Mesenchymal stem cell (in vitro differentiated cells and primary cell): Measurements from ENCODE around the gene ASB13.

ENCODE experiments used
- DNase-seq: peaks from one replicate; pipeline ENCODE4 v3.0.0-alpha.2; 2013
- H2AFZ ChIP-seq: one replicate; pipeline ENCODE4 v1.6.1; 2013; ENCODE audit warnings: low read depth, mild to moderate bottlenecking, control low read depth, inconsistent platforms, low read length, moderate library complexity
- H2AK5ac ChIP-seq: 2 replicates; pipeline ENCODE4 v1.6.1; 2013; ENCODE audit warnings: low read length, moderate library complexity, mild to moderate bottlenecking, inconsistent platforms; ENCODE audit not compliant: severe bottlenecking
- H2BK120ac ChIP-seq: one replicate; pipeline ENCODE4 v1.6.1; 2013; ENCODE audit warnings: low read depth, mild to moderate bottlenecking, inconsistent platforms, low read length, moderate library complexity
- H2BK12ac ChIP-seq, 2 experiments: one replicate each; pipeline ENCODE4 v1.6.1; 2013; ENCODE audit warnings: inconsistent platforms in 2 of 2, low read length in 2 of 2, mild to moderate bottlenecking in 2 of 2, moderate library complexity in 2 of 2, control low read depth in 1 of 2
- H2BK15ac ChIP-seq: one replicate; pipeline ENCODE4 v1.6.1; 2013; ENCODE audit warnings: mild to moderate bottlenecking, low read depth, inconsistent platforms; ENCODE audit not compliant: poor library complexity, severe bottlenecking
- H2BK5ac ChIP-seq: 2 replicates; pipeline ENCODE4 v1.6.1; 2013; ENCODE audit warnings: low read depth, mild to moderate bottlenecking, low read length, control low read depth, inconsistent platforms; ENCODE audit not compliant: poor library complexity, severe bottlenecking
- H3K14ac ChIP-seq, 2 experiments: one replicate each; pipeline ENCODE4 v1.6.1; 2013; ENCODE audit warnings: inconsistent platforms in 2 of 2, low read length in 2 of 2, control low read depth in 1 of 2, mild to moderate bottlenecking in 1 of 2, moderate library complexity in 1 of 2
- H3K18ac ChIP-seq, 2 experiments: one replicate each; pipeline ENCODE4 v1.6.1; 2013; ENCODE audit warnings: inconsistent platforms in 2 of 2, low read length in 2 of 2, control low read depth in 1 of 2, low read depth in 1 of 2, mild to moderate bottlenecking in 1 of 2
- H3K23ac ChIP-seq, 2 experiments: one replicate each; pipeline ENCODE4 v1.6.1; 2013; ENCODE audit warnings: inconsistent platforms in 2 of 2, low read length in 2 of 2, mild to moderate bottlenecking in 2 of 2, moderate library complexity in 2 of 2, control low read depth in 1 of 2
- H3K27ac ChIP-seq: 2 replicates; pipeline ENCODE4 v1.5.1; 2013; ENCODE audit warnings: mild to moderate bottlenecking, moderate library complexity, low read length, control low read depth, inconsistent platforms; ENCODE audit not compliant: poor library complexity, severe bottlenecking
- H3K27me3 ChIP-seq, 2 experiments: 2 replicates each; pipeline versions ENCODE4 v1.6.1 to v1.7.0; 2013; ENCODE audit warnings: low read length in 2 of 2, mild to moderate bottlenecking in 2 of 2, moderate library complexity in 2 of 2, control low read depth in 1 of 2, inconsistent platforms in 1 of 2; ENCODE audit not compliant: control insufficient read depth in 1 of 2, insufficient read depth in 1 of 2
- H3K36me3 ChIP-seq, 2 experiments: 2 replicates each; pipeline versions ENCODE4 v1.6.1 to v1.7.0; 2013; ENCODE audit warnings: low read length in 2 of 2, control low read depth in 1 of 2, inconsistent platforms in 1 of 2, low read depth in 1 of 2, mild to moderate bottlenecking in 1 of 2; ENCODE audit not compliant: insufficient read depth in 2 of 2, control insufficient read depth in 1 of 2
- H3K4ac ChIP-seq, 2 experiments: one replicate each; pipeline ENCODE4 v1.6.1; 2013; ENCODE audit warnings: inconsistent platforms in 2 of 2, low read length in 2 of 2, mild to moderate bottlenecking in 2 of 2, moderate library complexity in 2 of 2, control low read depth in 1 of 2, low read depth in 1 of 2
- H3K4me1 ChIP-seq: 2 replicates; pipeline ENCODE4 v1.6.1; 2013; ENCODE audit warnings: low read depth, low read length, control low read depth; ENCODE audit not compliant: control insufficient read depth, insufficient read depth
- H3K4me2 ChIP-seq: 2 replicates; pipeline ENCODE4 v1.6.1; 2013; ENCODE audit warnings: low read length, mild to moderate bottlenecking, inconsistent platforms; ENCODE audit not compliant: poor library complexity, severe bottlenecking
- H3K4me3 ChIP-seq, 2 experiments: 2 replicates each; pipeline versions ENCODE4 v1.5.1 to v1.7.0; 2013; ENCODE audit warnings: low read length in 2 of 2, mild to moderate bottlenecking in 2 of 2, control low read depth in 1 of 2, low read depth in 1 of 2; ENCODE audit not compliant: insufficient read depth in 1 of 2
- H3K79me1 ChIP-seq: replicated peaks from 2 replicates; pipeline ENCODE4 v1.6.1; 2013; ENCODE audit warnings: mild to moderate bottlenecking, control low read depth, low read length, inconsistent platforms; ENCODE audit not compliant: poor library complexity, severe bottlenecking
- H3K9ac ChIP-seq: 2 replicates; pipeline ENCODE4 v1.7.0; 2013; ENCODE audit warnings: mild to moderate bottlenecking, low read length, moderate library complexity
- H3K9me3 ChIP-seq: 2 replicates; pipeline ENCODE4 v1.7.0; 2013; ENCODE audit warnings: mild to moderate bottlenecking, low read length; ENCODE audit not compliant: control insufficient read depth
- H4K8ac ChIP-seq: one replicate; pipeline ENCODE4 v1.6.1; 2013; ENCODE audit warnings: inconsistent platforms, mild to moderate bottlenecking, low read length, moderate library complexity
- H4K91ac ChIP-seq: one replicate; pipeline ENCODE4 v1.6.1; 2013; ENCODE audit warnings: mild to moderate bottlenecking, low read length, inconsistent platforms
- WGBS: methylation state at CpG from one replicate; pipeline ENCODE4 v1.1.7; 2013; ENCODE audit warnings: mixed read lengths; 5-methylcytosine and 5-hydroxymethylcytosine counted together

Gene ASB13

DNA sequence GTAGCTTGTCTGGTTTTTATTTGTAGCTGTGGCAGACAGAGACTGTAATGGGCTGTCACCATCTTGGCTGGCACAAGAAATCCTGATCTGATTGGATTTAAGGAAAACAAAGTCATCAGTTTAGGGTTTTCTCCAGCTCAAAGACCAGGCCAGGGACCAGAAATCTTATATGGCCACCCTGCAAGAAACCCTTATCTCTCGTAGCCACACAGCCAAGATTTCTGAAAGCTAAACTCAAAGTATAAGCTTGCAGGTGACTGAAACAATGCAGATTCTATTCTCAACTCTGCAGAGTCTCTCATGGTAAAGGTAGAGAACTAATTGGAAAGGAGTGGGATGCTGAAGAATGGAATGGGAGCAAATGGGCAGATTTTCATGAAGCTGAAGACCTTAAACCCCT is 3.2 kb upstream of the ASB13 start:
- H2BK120ac ChIP-seq, result no peak overlapping the region
- H3K23ac ChIP-seq, result no peak overlapping the region
- H4K8ac ChIP-seq, result no peak overlapping the region
- peaks cover 0 to 4% of the 10 kb centered on the region in 2 experiments for H3K36me3 ChIP-seq
- peaks cover 9% of the 10 kb centered on the region for H3K4me1 ChIP-seq
- H3K9ac ChIP-seq, result no peak overlapping the region
- H3K79me1 ChIP-seq, result no peaks in the 10 kb centered on the region
- WGBS, result 78% methylated on average over 1 of the region's 1 CpG
- H2BK15ac ChIP-seq, result no peak overlapping the region
- peaks cover 16% of the 10 kb centered on the region for H3K9me3 ChIP-seq
- H3K27me3 ChIP-seq, result peaks cover 0 to 5% of the 10 kb centered on the region in 2 experiments
- no peak overlapping the region for H3K4ac ChIP-seq
- H4K91ac ChIP-seq, result no peak overlapping the region
- no peak overlapping the region for H2AFZ ChIP-seq
- no peak overlapping the region for H2BK5ac ChIP-seq
- no peak for DNase-seq
- H3K27ac ChIP-seq, result no peak overlapping the region
- no peak overlapping the region for H2AK5ac ChIP-seq
- H3K14ac ChIP-seq, result no peak overlapping the region
- no peak overlapping the region for H3K18ac ChIP-seq
- no peak overlapping the region for H3K4me3 ChIP-seq
- no peak overlapping the region for H3K4me2 ChIP-seq
- H2BK12ac ChIP-seq, result no peak overlapping the region

DNA sequence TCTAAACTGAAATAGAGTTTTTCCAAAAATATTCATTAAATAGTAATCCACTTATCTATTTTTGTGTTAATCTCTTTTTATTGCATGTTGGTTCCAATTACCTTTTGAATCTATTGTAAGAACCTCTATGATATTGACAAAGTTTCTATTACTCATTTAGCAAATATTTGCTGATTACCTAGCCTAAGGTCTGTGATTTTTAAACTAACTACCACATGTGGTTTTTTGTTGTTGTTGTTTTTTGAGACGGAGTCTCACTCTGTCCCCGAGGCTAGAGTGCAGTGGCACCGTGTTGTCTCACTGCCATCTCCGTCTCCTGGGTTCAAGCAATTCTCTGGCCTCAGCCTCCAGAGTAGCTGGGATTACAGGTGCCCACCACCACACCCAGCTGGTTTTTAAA is 2.0 kb upstream of the ASB13 start:
- Histone ChIP-seq H3K79me1 (peaks cover 1% of the 10 kb centered on the region), H3K27ac (no peak overlapping the region), H3K4me2 (no peak overlapping the region), H2AK5ac (no peak overlapping the region), H2BK12ac (no peak overlapping the region), H4K8ac (no peak overlapping the region), H4K91ac (no peak overlapping the region), H3K36me3 (peaks cover 0 to 4% of the 10 kb centered on the region in 2 experiments), H3K23ac (no peak overlapping the region), H3K27me3 (peaks cover 0 to 5% of the 10 kb centered on the region in 2 experiments), H3K4ac (no peak overlapping the region), H3K14ac (no peak overlapping the region), H3K4me3 (no peak overlapping the region), H2BK5ac (no peak overlapping the region), H3K9me3 (peaks cover 13% of the 10 kb centered on the region), H2BK120ac (no peak overlapping the region), H3K18ac (no peak overlapping the region), H3K4me1 (peaks cover 9% of the 10 kb centered on the region), H2AFZ (no peak overlapping the region), H2BK15ac (no peak overlapping the region), H3K9ac (no peak overlapping the region)
- 87% methylated on average over 4 of the region's 4 CpGs for WGBS
- no peak for DNase-seq

DNA sequence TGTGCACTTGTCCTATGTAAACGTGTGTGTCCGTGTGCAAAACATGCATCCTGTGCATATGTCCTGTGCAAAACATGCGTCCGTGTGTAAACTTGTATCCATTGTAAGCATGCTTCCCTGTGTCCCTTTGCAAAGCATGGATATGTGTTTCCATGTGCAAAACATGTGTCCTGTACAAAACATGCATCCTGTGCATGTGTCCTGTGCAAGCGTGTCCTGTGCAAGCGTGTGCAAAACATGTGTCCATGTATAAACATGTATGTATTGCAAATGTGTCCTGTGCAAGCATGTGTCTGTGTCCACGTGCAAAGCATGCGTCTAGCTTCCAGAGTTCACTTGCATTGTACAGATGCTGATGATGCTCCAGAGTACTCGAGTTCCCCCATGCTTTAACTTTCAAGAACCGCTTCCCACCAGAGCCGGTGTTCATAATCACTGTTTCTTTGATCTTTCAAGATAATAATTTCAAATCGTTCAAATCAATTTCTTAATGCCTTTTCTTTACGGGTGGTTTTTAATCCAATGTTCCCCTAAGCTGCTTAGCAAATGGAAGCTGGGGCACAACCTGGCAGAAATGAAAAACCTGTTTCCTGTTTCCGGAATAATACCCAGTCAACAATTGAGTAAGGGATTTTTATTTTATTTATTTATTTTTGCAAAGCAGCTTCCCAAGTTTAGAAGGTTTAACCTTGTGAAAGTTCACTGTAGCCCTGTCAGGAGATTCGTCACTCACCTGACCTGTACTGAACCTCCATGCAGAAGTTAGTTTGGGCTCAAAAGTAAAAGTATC is 641 bp upstream of the ASB13 start:
- peak overlapping the region; percentile 3 for H4K8ac ChIP-seq

DNA sequence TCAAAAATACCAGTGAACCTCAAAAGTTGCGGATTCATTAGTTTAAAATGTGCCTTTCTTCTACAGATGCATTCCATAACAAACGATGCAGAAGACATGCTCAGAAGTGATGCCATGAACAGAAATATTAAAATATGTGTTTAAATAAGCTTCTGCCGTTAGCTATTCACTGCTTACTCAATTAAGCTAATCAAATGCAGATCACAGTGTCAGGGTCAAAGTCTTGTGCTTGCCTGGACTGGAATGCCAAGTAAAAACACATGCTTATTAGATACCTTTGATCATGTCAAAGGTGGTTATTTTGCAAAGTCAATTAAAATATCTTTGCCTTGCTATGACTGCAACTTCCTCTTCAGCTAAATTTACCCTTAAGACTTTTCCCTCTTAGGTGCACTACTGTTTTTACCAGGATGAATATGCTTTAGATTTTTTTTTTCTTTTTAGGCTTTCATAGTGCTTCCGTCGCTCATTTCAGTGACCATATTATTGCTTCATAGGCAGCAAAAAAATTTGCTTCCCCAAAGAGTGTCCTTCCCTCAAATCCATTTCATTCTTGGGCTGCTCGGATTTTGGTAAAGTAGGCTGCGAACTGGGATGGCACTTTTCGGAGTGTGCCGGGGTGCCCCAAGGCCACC is 905 bp downstream of the ASB13 start:
- Histone ChIP-seq H2BK120ac (no peak overlapping the region), H4K8ac (peak overlapping the region; percentile 79), H3K27ac (no peak overlapping the region), H3K23ac (peak overlapping the region in 1 of 2 experiments; percentile 89), H3K4me3 (peak overlapping the region; percentile 89 to 90), H2BK12ac (no peak overlapping the region), H3K9me3 (no peaks in the 10 kb centered on the region), H3K27me3 (peaks cover 0 to 5% of the 10 kb centered on the region in 2 experiments), H2AK5ac (no peak overlapping the region), H3K9ac (peak overlapping the region; percentile 91), H3K4me1 (peaks cover 9% of the 10 kb centered on the region), H3K4me2 (peak overlapping the region; percentile 77), H3K36me3 (peaks cover 0 to 4% of the 10 kb centered on the region in 2 experiments), H4K91ac (no peak overlapping the region), H3K4ac (no peak overlapping the region), H3K79me1 (peaks cover 13% of the 10 kb centered on the region), H2AFZ (peak overlapping the region; percentile 100), H2BK15ac (no peak overlapping the region), H3K14ac (peak overlapping the region in 1 of 2 experiments; percentile 35), H2BK5ac (no peak overlapping the region), H3K18ac (peak overlapping the region; percentile 14 to 84)
- no peak for DNase-seq
- WGBS, result 55% methylated on average over 9 of the region's 9 CpGs

More for the DNA sequence above, 641 bp upstream of the ASB13 start:
- Histone ChIP-seq H2BK12ac (no peak overlapping the region), H4K91ac (no peak overlapping the region), H3K18ac (peak overlapping the region in 1 of 2 experiments; percentile 2), H3K4me3 (peak overlapping the region; percentile 89 to 90), H2BK5ac (no peak overlapping the region), H3K27me3 (peaks cover 0 to 5% of the 10 kb centered on the region in 2 experiments), H3K9ac (peak overlapping the region; percentile 91), H3K79me1 (peaks cover 3% of the 10 kb centered on the region), H3K27ac (no peak overlapping the region), H2AK5ac (no peak overlapping the region), H2AFZ (peak overlapping the region; percentile 78), H3K23ac (no peak overlapping the region), H3K9me3 (peaks cover 3% of the 10 kb centered on the region), H3K4ac (no peak overlapping the region), H3K4me1 (peaks cover 9% of the 10 kb centered on the region), H3K4me2 (peak overlapping the region; percentile 77), H3K14ac (peak overlapping the region in 1 of 2 experiments; percentile 37), H2BK15ac (no peak overlapping the region), H2BK120ac (no peak overlapping the region), H3K36me3 (peaks cover 0 to 4% of the 10 kb centered on the region in 2 experiments)
- DNase-seq, result no peak
- WGBS, result 63% methylated on average over 14 of the region's 15 CpGs
